Measurements from ENCODE around the gene C1QTNF1.

The C1QTNF1 gene

GRCh38 chr17:79093270-79093669 is 69.3 kb downstream of the C1QTNF1 start:
- no peak overlapping the region for H3K4me2 ChIP-seq (ENCODE audit: low read length)
- H4K12ac ChIP-seq (ENCODE audit: low read depth, low read length): no peak overlapping the region
- H3K36me3 ChIP-seq (ENCODE audit: control insufficient read depth in 1 of 2, insufficient read depth in 2 of 2, low read length in 2 of 2): no peaks in the 10 kb centered on the region
- H2BK120ac ChIP-seq (ENCODE audit: insufficient read depth, low read length, poor library complexity): no peak overlapping the region
- H3K27me3 ChIP-seq (ENCODE audit: insufficient read depth, low read length): peaks cover 3% of the 10 kb centered on the region
- no peak overlapping the region for H3K23ac ChIP-seq (ENCODE audit: low read length)
- H3K14ac ChIP-seq (ENCODE audit: low read length): no peak overlapping the region
- H2BK5ac ChIP-seq (ENCODE audit: low read depth, low read length, poor library complexity): no peak overlapping the region
- H3K4me1 ChIP-seq (ENCODE audit: control insufficient read depth in 1 of 2, insufficient read depth in 2 of 2, low read length in 2 of 2): no peaks in the 10 kb centered on the region
- no peak overlapping the region for H3K4ac ChIP-seq (ENCODE audit: low read depth, low read length)
- no peaks in the 10 kb centered on the region for H3K79me1 ChIP-seq (ENCODE audit: low read length)
- no peak overlapping the region for H3K18ac ChIP-seq (ENCODE audit: low read length)
- no peak overlapping the region for H3K27ac ChIP-seq (ENCODE audit: low read depth, low read length)
- no peak overlapping the region for H3K4me3 ChIP-seq (ENCODE audit: low read depth, low read length)
- no peak for DNase-seq
- WGBS (ENCODE audit: extremely low coverage, insufficient coverage, insufficient read length): no CpG with 5 or more reads among the region's 8 CpGs
- no peaks in the 10 kb centered on the region for H3K79me2 ChIP-seq (ENCODE audit: control insufficient read depth, insufficient read depth, low read length, poor library complexity)
- H3K9me3 ChIP-seq (ENCODE audit: insufficient read depth, low read depth, low read length): no peaks in the 10 kb centered on the region
- no peak overlapping the region for H2AK5ac ChIP-seq (ENCODE audit: low read length)
- H4K91ac ChIP-seq (ENCODE audit: low read depth, low read length): no peak overlapping the region
- H3K9ac ChIP-seq (ENCODE audit: low read length): no peak overlapping the region
- no peak overlapping the region for H2BK12ac ChIP-seq (ENCODE audit: low read length)
- H4K8ac ChIP-seq (ENCODE audit: low read depth, low read length): no peak overlapping the region
- no peak overlapping the region for H2AFZ ChIP-seq (ENCODE audit: insufficient read depth, low read length, poor library complexity)

GRCh38 chr17:79094261-79094660 is 70.3 kb downstream of the C1QTNF1 start:
- no peaks in the 10 kb centered on the region for H3K79me2 ChIP-seq (ENCODE audit: control insufficient read depth, insufficient read depth, low read length, poor library complexity)
- no peak overlapping the region for H2AFZ ChIP-seq (ENCODE audit: insufficient read depth, low read length, poor library complexity)
- H2BK12ac ChIP-seq (ENCODE audit: low read length): no peak overlapping the region
- no peaks in the 10 kb centered on the region for H3K9me3 ChIP-seq (ENCODE audit: insufficient read depth, low read depth, low read length)
- no peak overlapping the region for H2BK5ac ChIP-seq (ENCODE audit: low read depth, low read length, poor library complexity)
- no peaks in the 10 kb centered on the region for H3K79me1 ChIP-seq (ENCODE audit: low read length)
- H3K23ac ChIP-seq (ENCODE audit: low read length): no peak overlapping the region
- H4K91ac ChIP-seq (ENCODE audit: low read depth, low read length): no peak overlapping the region
- no CpG with 5 or more reads among the region's 17 CpGs for WGBS (ENCODE audit: extremely low coverage, insufficient coverage, insufficient read length)
- no peak overlapping the region for H2BK120ac ChIP-seq (ENCODE audit: insufficient read depth, low read length, poor library complexity)
- no peaks in the 10 kb centered on the region for H3K36me3 ChIP-seq (ENCODE audit: control insufficient read depth in 1 of 2, insufficient read depth in 2 of 2, low read length in 2 of 2)
- no peak overlapping the region for H4K12ac ChIP-seq (ENCODE audit: low read depth, low read length)
- H3K14ac ChIP-seq (ENCODE audit: low read length): no peak overlapping the region
- no peak overlapping the region for H3K27ac ChIP-seq (ENCODE audit: low read depth, low read length)
- no peak for DNase-seq
- no peaks in the 10 kb centered on the region for H3K4me1 ChIP-seq (ENCODE audit: control insufficient read depth in 1 of 2, insufficient read depth in 2 of 2, low read length in 2 of 2)
- no peak overlapping the region for H2AK5ac ChIP-seq (ENCODE audit: low read length)
- H3K18ac ChIP-seq (ENCODE audit: low read length): no peak overlapping the region
- H4K8ac ChIP-seq (ENCODE audit: low read depth, low read length): no peak overlapping the region
- no peak overlapping the region for H3K4ac ChIP-seq (ENCODE audit: low read depth, low read length)
- peaks cover 3% of the 10 kb centered on the region for H3K27me3 ChIP-seq (ENCODE audit: insufficient read depth, low read length)
- H3K4me3 ChIP-seq (ENCODE audit: low read depth, low read length): no peak overlapping the region
- H3K4me2 ChIP-seq (ENCODE audit: low read length): no peak overlapping the region
- H3K9ac ChIP-seq (ENCODE audit: low read length): no peak overlapping the region

GRCh38 chr17:79095345-79096055 is 71.5 kb downstream of the C1QTNF1 start:
- H3K4me2 ChIP-seq (ENCODE audit: low read length): no peak overlapping the region
- DNase-seq: no peak

GRCh38 chr17:79096477-79096876 is 72.5 kb downstream of the C1QTNF1 start:
- H3K4me2 ChIP-seq (ENCODE audit: low read length): no peak overlapping the region
- no peak overlapping the region for H4K91ac ChIP-seq (ENCODE audit: low read depth, low read length)
- peaks cover 3% of the 10 kb centered on the region for H3K27me3 ChIP-seq (ENCODE audit: insufficient read depth, low read length)
- H3K14ac ChIP-seq (ENCODE audit: low read length): no peak overlapping the region
- H3K4me1 ChIP-seq (ENCODE audit: control insufficient read depth in 1 of 2, insufficient read depth in 2 of 2, low read length in 2 of 2): no peaks in the 10 kb centered on the region
- no peak overlapping the region for H3K4ac ChIP-seq (ENCODE audit: low read depth, low read length)
- no peak overlapping the region for H2BK12ac ChIP-seq (ENCODE audit: low read length)
- no peak overlapping the region for H3K23ac ChIP-seq (ENCODE audit: low read length)
- no peaks in the 10 kb centered on the region for H3K36me3 ChIP-seq (ENCODE audit: control insufficient read depth in 1 of 2, insufficient read depth in 2 of 2, low read length in 2 of 2)
- no peak overlapping the region for H2AFZ ChIP-seq (ENCODE audit: insufficient read depth, low read length, poor library complexity)
- no peak overlapping the region for H3K27ac ChIP-seq (ENCODE audit: low read depth, low read length)
- no peak overlapping the region for H3K18ac ChIP-seq (ENCODE audit: low read length)
- no peaks in the 10 kb centered on the region for H3K9me3 ChIP-seq (ENCODE audit: insufficient read depth, low read depth, low read length)
- H3K79me2 ChIP-seq (ENCODE audit: control insufficient read depth, insufficient read depth, low read length, poor library complexity): no peaks in the 10 kb centered on the region
- no peak overlapping the region for H3K4me3 ChIP-seq (ENCODE audit: low read depth, low read length)
- no peak overlapping the region for H2BK120ac ChIP-seq (ENCODE audit: insufficient read depth, low read length, poor library complexity)
- no peaks in the 10 kb centered on the region for H3K79me1 ChIP-seq (ENCODE audit: low read length)
- no CpG with 5 or more reads among the region's 16 CpGs for WGBS (ENCODE audit: extremely low coverage, insufficient coverage, insufficient read length)
- H2AK5ac ChIP-seq (ENCODE audit: low read length): no peak overlapping the region
- H4K8ac ChIP-seq (ENCODE audit: low read depth, low read length): no peak overlapping the region
- H3K9ac ChIP-seq (ENCODE audit: low read length): no peak overlapping the region
- no peak overlapping the region for H4K12ac ChIP-seq (ENCODE audit: low read depth, low read length)
- DNase-seq: no peak
- H2BK5ac ChIP-seq (ENCODE audit: low read depth, low read length, poor library complexity): no peak overlapping the region

More at GRCh38 chr17:79095345-79096055, 71.5 kb downstream of the C1QTNF1 start:
- Histone ChIP-seq H3K23ac (ENCODE audit: low read length) (no peak overlapping the region), H2BK120ac (ENCODE audit: insufficient read depth, low read length, poor library complexity) (no peak overlapping the region), H3K14ac (ENCODE audit: low read length) (no peak overlapping the region), H3K4me3 (ENCODE audit: low read depth, low read length) (no peak overlapping the region), H3K18ac (ENCODE audit: low read length) (no peak overlapping the region), H3K79me1 (ENCODE audit: low read length) (no peaks in the 10 kb centered on the region), H3K9me3 (ENCODE audit: insufficient read depth, low read depth, low read length) (no peaks in the 10 kb centered on the region), H3K27ac (ENCODE audit: low read depth, low read length) (no peak overlapping the region), H4K91ac (ENCODE audit: low read depth, low read length) (no peak overlapping the region), H3K9ac (ENCODE audit: low read length) (no peak overlapping the region), H3K36me3 (ENCODE audit: control insufficient read depth in 1 of 2, insufficient read depth in 2 of 2, low read length in 2 of 2) (no peaks in the 10 kb centered on the region), H2AK5ac (ENCODE audit: low read length) (no peak overlapping the region), H3K79me2 (ENCODE audit: control insufficient read depth, insufficient read depth, low read length, poor library complexity) (no peaks in the 10 kb centered on the region), H2BK12ac (ENCODE audit: low read length) (no peak overlapping the region), H3K4me1 (ENCODE audit: control insufficient read depth in 1 of 2, insufficient read depth in 2 of 2, low read length in 2 of 2) (no peaks in the 10 kb centered on the region), H2AFZ (ENCODE audit: insufficient read depth, low read length, poor library complexity) (no peak overlapping the region), H2BK5ac (ENCODE audit: low read depth, low read length, poor library complexity) (no peak overlapping the region), H3K27me3 (ENCODE audit: insufficient read depth, low read length) (peaks cover 3% of the 10 kb centered on the region), H4K12ac (ENCODE audit: low read depth, low read length) (no peak overlapping the region), H4K8ac (ENCODE audit: low read depth, low read length) (no peak overlapping the region), H3K4ac (ENCODE audit: low read depth, low read length) (no peak overlapping the region)
- WGBS (ENCODE audit: extremely low coverage, insufficient coverage, insufficient read length): no CpG with 5 or more reads among the region's 15 CpGs

All from trophoblast cell (in vitro differentiated cells and primary cell).